Hematopoietic multipotent progenitor cell treated with erythropoietin and hydrocortisone succinate and interleukin-3 and kit ligand, for 4 days (in vitro differentiated cells): Measurements from ENCODE around the gene CCDC92.

Source experiments
- DNase-seq: peaks from one replicate; pipeline ENCODE4 v3.0.0-alpha.2; 2015

CCDC92 gene

DNA sequence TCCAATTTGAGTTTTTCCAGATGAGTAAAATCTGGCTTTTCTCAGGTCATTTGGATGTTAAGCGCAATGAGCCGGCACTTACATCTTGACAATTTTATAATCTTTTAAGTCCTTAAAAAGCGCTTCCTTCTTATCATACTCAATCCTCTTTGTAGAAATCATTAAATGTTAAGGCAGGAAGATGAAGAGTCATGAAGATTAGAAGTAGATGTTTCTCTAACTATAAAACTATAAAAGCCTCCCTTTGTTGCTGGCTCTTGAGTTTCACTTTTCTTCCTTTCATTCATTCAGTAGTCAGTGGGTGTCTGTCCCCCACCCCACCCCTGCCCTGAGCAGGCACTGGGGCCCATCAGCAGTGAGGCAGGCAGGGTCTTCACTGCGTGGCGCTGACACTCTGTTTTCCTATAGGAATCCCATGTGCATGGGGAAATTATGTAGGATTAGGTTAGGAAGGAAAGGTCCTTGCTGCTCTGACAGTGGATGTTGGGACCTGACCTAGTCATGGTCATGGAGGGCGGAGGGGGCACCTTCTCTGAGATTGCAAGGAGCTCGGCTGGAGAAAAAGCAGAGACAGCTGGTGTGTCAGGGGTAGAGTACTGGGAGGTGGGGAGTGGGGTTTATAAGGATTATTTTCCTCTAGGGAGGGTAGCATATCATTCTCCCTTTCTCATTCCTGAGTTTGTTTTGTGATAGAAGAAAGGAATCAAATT, 65.8 kb downstream of the CCDC92 start:
- DNase-seq, result no peak

DNA sequence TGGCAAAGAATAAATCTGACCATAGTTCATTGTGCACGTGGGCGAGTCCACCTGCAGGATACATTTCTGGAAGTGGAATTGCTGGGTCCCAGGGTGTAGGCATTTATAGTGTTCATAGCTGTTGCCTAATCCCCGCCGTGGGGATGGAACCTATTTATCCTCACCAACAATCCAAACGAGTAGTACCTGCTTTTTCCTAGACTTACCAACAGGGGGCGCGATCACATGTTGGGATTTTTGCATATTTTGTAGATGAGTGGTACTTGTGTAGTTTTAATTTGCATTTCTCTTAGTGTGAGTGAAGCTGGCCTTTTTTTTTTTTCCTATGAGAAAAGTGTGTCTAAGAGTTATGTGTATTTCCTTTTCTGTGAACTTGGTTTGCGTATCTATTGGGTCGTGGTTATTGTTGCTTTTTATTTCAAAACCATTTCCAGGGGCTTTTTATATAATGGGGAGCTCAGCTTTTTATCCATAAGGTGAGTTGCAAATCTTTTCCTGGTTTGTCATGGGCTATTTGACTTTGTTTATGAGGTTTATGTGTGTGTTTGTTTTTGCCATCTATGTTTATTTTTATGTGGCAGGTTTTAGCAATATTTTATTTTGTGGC, 67.2 kb downstream of the CCDC92 start:
- peak; percentile 80 for DNase-seq

DNA sequence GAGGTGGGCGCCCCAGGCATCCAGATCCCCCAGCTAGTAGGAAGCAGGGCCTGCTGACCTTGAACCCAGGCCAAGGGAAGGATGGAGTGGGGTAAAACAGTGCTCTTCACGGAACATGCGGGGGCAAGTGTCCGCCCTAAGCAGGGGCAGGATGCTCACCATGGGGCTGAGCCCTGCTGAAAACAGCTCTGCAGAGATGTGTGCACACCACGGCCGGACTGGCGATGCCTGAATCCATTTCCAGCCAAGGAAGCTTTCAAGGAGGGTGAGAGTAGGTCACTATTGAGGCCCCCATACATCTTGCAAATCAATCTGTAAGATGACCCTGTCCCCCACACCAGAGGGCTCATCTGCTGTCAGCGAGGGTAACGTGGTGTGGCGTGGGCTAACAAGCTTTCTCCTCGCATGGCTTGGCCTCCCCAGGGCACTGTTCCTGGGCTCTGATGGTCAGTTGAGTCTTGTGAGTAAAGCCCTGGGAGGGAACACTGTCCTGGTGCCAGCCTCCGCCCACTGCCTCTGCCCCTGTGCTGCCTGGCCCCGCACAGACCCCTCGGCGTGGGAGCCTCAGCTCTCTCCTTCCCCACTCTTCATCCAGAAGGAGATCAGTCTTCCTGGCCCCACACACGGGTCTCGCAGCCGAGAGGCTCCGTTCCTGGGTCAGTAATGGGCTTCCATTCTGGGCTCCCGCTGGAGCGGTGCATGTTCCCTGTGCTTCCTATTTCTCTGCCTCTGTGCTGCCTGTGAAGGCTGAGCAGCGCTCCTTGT, 69.1 kb downstream of the CCDC92 start:
- no peak for DNase-seq

DNA sequence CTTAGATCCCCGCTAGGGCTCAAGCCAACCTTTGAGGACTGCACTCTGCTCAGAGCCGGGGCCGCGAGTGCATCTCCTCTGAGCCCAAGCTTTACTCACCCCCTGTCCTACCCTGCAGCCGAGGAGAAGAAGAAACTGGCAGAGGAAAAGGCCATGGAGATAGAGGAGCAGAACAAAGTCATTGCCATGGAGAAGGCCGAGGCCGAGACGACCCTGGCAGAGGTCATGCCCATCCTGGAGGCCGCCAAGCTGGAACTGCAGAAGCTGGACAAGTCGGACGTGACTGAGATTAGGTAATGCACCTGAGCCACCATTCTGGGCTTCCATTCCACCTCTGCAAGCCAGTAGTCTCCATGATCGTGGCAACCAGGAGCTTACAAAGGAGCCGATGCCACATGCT, 69.8 kb downstream of the CCDC92 start:
- no peak for DNase-seq

DNA sequence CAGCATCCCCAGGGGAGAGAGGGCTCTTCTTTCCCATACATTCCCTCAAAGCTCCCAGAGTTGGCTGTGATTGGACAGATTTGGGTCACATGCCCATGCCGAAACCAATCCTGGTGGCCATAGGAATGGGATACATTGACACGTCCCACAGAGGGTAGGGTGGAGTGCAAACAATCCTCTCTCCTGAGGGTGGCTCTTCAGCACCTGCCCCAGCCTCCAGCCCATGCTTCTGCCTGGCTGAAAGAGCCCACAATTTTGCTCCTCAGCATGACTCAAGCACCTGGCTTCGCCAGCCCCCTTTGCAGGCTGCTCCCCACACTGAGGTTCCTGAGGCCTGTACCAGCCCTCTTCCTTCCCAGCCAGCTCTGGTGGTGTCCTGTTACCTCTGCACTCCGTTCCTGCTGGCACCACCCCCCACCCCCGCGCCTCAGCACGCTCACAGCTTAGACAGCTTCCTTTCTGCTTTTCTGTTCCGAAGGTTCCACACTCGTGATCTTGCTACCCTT, 71.7 kb downstream of the CCDC92 start:
- peak; percentile 35 for DNase-seq

DNA sequence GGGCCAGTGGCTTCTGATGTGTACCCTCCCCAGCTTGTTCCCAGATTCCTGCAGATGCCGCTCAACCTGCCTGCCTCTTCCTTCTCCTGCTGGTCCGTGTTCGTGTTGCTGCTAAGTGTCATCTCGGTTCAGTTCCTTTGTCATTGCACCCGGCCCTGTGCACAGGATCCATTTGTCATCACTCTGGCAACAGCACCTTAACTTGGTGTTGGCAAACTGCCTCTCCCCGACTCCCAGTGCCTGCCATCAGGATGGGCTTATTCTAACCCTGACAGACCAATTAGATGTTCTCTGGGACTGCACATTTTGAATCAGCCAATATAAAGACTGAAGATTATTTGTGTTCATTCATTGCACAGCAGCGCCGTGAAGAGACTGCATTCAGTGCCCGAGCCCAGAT, 73.3 kb downstream of the CCDC92 start:
- DNase-seq, result no peak

DNA sequence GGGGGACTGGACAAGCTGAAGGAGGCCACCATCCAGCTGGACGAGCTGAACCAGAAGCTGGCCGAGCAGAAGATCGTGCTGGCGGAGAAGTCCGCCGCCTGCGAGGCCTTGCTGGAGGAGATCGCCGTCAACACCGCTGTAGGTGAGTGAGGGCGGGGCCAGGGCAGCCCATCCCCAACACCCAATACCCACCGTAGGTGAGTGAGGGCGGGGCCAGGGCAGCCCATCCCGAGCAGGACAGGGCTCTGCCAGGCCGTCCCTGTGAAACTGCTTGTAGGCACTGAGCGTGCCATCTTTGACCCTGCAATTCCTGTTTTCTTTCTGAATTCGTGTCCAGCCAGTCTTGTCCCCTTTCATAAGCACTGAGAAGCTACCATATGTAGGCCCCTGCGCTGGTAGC, 74.0 kb downstream of the CCDC92 start:
- DNase-seq, result no peak

DNA sequence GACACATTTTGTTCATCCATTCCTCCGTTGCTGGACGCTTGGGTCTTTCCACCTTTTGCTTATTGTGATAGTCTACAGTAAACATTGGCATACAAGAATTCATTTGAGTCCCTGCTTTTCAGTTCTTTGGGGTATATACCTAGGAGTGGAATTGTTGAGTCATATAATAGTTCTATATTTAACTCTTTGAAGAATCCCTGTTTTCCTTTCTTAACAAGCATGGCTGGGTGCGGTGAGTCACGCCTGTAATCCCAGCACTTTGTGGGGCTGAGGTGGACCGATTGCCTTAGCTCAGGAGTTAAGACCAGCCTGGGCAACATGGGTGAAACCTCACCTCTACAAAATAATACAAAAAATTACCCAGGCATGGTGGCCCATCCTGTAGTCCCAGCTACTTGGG, 75.4 kb downstream of the CCDC92 start:
- DNase-seq, result no peak

DNA sequence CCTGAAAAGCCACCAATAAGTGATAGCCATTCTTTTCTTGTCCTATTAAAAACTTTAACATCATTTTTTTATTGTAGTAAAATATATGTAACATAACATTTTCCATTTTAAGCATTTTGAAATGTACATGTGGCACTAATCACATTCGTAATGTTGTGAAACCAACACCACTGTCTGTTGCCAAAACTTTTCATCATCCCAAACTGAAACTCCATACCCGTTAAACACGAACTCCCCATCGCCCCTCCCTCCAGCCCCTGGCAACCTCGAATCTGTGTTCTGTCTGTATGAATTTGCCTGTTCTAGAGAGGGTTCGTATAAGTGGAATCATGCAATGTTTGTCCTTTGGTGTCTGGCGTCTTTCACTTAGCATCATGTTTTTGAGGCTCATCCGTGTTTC, 75.9 kb downstream of the CCDC92 start:
- no peak for DNase-seq

DNA sequence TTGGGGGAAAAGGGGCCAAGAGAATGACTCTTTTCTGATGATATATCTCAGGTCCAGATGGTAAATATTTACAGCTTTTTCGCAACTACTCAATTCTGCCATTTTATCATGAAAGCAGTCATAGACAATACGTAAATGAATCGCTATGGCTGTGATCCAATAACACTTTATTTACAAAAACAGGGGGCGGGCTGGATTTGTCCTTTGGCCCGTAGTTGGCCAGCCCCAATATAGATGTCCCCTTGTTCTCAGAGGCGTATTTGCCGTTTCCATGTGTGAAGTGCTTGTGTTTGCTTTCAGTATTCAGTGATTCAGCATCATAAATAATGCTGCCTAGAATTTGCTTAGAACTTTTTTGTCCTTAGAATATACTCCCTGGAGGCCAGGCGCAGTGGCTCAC, 77.2 kb downstream of the CCDC92 start:
- no peak for DNase-seq

DNA sequence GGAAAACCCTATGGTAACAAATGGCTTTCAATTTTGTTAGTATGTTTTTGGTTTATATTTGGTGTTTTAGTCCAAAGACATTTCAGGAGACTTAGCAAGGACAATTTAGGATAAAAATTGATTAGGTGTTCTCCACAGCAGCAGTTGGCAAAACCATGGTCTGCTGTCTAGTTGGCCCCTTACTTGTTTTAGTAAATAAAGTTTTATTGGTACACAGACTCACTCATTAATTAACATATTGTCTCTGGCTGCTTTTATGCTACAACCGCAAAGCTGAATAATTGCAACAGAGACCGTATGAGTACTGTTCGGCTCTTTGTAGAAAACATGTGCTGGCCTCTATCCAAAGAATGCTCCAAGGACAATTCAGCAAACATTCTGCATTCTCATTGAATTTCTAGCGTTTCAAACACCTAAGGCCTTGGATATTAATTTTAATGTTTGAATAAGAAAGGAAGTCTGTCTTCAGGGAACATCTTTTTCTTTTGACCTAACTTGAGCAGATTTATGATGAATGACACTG, 77.7 kb downstream of the CCDC92 start:
- no peak for DNase-seq

DNA sequence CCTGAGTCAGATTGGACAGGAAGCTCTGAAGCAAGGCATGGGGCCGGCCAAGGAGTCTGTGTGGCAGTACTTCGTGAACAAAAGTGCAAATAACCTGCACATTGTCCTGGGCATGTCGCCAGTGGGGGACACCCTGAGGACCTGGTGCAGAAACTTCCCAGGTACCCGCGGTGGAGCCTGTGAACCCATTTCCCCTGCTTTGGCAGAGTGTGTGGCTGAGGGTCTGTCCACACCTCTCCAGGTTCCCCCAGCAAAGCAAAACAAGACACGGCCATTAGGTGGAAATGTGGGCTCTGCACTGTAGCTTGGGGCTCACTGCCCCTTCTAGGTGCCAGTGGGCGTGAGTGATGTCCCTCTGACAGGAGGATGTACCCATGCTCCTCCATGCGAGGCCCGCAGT, 79.4 kb downstream of the CCDC92 start:
- DNase-seq, result no peak

DNA sequence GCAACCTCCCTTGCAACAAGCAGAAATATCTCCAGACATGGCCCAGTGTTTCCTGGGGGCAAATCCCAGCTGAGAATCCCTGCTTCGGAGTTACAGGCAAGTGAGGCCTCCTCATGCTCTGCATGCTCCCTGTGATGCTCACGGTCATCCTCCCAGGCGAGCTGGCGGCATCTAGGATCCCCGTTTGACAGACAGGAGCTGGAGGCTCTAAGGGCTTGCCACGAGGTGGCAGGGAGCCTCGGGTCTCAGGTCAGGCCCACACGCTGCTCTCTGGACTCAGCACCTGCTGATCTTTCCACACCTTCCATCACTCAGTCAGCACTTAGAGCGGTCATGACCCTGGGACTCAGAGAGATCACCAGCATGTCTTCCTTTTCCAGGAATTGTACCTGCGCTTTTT, 79.8 kb downstream of the CCDC92 start:
- no peak for DNase-seq

DNA sequence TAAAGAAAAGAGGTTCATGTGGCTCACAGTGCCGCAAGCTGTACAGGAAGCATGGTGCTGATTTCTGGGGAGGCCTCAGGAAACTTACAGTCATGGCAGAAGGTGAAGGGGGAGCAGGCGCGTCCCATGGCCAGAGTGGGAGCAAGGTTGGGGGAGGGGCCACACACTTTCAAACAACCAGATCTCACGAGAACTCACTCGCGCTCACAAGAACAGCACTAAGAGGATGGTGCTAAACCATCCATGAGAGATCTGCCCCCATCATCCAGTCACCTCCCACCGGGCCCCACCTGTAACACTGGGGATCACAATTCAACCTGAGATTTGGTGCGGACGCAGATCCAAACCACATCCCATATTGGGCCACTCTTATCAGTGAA, 80.5 kb downstream of the CCDC92 start:
- no peak for DNase-seq

DNA sequence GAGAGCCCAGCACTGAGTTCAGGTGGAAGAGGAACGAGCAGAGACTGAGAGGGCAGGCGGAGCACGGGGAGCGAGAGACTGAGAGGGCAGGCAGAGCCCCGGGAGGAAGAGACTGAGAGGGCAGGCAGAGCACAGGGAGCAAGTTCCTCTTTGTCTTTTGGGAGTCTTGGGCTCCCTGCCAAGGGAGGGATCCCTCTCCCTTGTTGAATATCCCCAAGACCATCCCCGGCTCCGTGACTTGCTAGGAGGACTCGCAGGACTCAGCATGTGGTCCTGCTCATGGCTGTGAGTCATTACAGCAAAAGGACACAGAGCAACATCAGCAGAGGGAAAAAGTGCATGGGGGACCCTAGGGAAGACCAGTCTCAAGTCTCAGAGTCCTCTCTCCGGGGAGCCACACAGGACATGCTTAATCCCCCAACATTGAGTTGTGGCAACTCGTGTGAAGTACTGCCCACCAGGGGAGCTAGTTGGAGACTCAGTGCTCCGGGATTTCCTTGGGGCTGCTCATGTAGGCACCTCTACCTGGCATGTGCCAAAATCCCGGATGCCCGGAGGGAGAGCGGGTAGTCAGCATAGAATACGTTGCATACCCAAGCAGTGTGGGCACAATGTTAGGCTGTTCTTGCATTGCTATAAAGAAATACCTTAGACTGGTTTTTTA, 81.0 kb downstream of the CCDC92 start:
- DNase-seq, result no peak

DNA sequence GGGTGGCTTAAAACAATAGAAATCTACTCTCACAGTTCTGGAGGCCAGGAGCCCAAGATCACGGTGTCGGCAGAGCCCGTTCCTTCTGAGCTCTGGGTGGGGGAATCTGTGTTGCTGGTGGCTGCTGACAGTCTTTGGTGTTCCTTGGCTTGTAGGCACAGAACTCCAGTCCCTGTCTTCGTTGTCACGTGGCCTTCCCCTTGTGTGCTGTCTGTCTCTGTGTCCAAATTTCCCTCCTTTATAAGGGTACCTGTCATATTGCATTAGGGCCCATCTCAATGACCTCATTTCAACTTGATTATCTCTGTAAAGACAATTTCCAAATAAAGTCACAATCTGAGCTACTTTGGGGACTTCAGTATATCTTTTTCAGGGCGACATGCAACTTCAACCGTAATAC, 81.6 kb downstream of the CCDC92 start:
- no peak for DNase-seq

DNA sequence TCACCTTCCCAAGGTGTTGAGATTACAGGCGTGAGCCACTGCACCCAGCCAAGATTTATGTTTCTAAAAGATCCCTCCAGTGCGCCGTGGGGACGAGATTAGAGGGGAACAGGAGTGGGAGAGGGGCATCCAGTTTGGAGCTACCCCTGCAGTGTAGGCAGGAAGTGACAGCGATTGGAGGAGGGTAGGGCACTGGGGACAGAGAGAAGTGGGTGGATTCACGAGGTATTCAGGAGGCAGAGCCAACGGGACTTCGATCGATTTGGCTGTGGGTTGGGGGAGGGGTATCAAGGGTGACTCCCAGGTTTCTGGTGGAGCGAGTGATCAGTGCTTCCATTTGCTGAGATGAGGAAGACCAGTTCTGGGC, 82.1 kb downstream of the CCDC92 start:
- no peak for DNase-seq

DNA sequence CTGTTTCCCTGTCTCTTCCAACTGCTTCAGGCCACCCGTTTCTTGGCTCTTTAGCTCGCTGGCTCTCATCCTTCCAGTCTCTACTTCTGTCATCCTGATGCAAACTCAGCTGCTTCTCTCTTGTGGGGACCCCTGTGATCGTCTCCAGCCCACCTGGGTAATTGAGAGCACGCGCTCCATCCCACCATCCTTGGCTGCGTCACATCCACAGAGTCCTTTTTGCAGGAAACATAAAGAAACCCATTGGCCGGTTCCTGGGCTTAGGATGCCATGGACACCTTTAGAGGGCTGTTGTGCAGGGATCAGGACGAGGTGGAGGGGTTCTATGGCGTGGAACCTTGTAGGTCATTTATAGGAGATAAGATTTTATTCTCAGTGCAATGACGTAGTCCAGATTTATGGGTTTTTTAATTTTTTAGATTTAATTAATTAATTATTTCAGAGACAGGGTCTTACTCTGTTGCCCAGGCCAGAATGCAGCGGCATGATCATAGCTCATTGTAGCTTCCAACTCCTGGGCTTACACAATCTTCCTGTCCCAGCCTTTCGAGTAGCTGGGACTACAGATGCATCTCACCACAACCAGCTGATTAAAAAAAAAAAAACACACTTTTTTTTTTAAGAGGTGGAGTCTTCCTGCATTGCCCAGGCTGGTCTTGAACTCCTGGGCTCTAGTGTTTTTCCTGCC, 82.6 kb downstream of the CCDC92 start:
- peak; percentile 60 for DNase-seq

DNA sequence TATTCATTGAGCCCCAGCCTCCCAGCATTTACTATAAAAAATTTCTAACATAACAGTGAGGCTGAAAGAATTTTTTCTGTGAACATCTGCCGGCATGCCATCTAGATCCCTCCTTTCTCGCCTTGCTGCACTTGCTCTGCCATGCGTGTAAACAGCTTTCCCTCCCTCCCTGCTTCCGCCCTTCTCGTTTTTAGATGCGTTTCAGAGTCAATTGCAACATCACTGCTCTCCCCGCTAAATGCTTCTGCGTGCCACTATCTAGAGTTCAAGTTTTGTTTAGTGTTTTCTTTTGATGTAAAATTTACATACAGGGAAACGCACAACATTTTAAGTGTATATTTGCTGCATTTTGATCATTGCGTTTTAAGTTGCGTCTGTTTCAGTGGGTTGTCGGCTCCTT, 83.6 kb downstream of the CCDC92 start:
- no peak for DNase-seq

DNA sequence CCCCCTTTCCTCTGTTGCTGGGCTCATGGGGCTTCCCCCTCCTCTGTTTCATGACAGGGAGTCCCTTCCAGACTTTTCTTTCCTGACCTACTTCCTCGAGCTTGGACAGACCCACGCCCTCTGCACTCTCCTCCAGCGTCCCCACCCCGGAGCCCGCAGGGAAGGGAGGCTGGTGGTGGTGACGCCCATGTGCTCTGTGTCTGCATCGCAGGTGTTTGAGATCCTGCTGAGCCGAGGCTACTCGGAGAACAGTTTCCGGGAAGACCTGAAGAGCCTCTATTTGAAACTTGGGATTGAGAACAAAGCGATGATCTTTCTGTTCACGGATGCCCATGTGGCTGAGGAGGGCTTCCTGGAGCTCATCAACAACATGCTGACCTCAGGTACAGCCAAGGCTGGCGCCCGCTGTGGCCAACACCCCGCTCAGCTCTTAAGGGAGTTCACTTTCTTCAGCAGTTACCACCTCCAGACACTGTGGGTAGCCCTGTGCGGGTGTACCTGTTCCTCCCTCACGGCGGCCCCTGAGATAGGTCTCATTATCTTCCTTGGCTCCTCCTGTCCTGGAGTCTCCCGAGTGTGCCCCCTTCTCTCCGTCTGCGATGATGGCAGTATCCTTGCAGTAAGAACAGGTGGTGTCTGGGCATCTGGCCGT, 85.6 kb downstream of the CCDC92 start:
- no peak for DNase-seq

DNA sequence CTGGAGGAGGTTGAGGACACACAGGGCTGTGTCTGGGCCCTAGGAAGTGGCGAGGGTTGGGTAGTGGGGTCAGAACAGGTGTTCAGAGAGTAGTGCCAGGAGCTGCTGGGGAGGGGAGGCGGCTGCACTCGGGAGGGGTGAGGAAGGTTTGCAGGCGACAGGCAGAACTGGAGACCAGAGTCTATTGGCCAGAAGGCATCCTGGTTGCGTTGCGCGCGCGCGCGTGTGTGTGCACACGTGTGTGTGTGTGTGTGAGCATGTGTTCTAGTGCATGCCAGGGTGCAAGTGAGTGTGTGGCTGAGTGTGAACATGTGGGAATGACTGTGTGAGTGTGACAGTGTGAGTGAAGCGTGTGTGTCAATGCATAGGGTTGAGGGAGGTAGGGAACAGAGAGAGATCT, 86.4 kb downstream of the CCDC92 start:
- DNase-seq, result no peak
